Colonic mucosa (tissue), 4 donors: ENCODE data around the gene GRIK4. TPM values are rescaled to one million over a fixed set of nuclear protein-coding genes. Genes with fewer than 3 reads are reported as not detected.
A peak's percentile ranks its signal among the peaks of the same experiment; 100 is the strongest.
"Not testable (repeated sequence)": the region's sequence is repeated elsewhere in the genome, so short reads cannot be mapped to it uniquely, and the experiment has no call there.

ENCODE experiments used
- DNase-seq: peaks from one replicate; pipeline ENCODE4 v3.0.0-alpha.2; 2020
- H3K27ac ChIP-seq: fragments of 200-600 bp; one replicate; pipeline ENCODE4 v1.8.0; 2021
- H3K27me3 ChIP-seq: fragments of 200-600 bp; one replicate; pipeline ENCODE4 v1.8.0; 2021
- H3K36me3 ChIP-seq: fragments of 200-600 bp; one replicate; pipeline ENCODE4 v1.8.0; 2021
- H3K4me1 ChIP-seq: fragments of 200-600 bp; one replicate; pipeline ENCODE4 v1.8.0; 2021; ENCODE audit warnings: mild to moderate bottlenecking
- H3K4me3 ChIP-seq: fragments of 200-600 bp; one replicate; pipeline ENCODE4 v1.8.0; 2021
- H3K9ac ChIP-seq, 2 donors: one replicate each; pipeline ENCODE4 v1.7.0; 2013; ENCODE audit warnings: control low read depth in 2 of 2, low read depth in 2 of 2, low read length in 2 of 2
- H3K9me3 ChIP-seq: fragments of 200-600 bp; one replicate; pipeline ENCODE4 v1.8.0; 2021
- intact Hi-C: fragments of 100-400 bp; cut with DNase I; formaldehyde crosslinking; loops from one replicate; pipeline ENCODE4 v1.14.1; 2022
- total RNA-seq, 2 donors: library from RNA; stranded (reverse); fragmentation: NEBNext Ultra II Directional in 1 of 2; extraction: Animal tissue kit (Norgen Biotek cat#: 25700) in 1 of 2; gene quantifications; one replicate each; pipeline ENCODE4 v1.2.1, GENCODE V29; 2021
- TF ChIP-seq, protein P1 (sequence below): fragments of 200-600 bp; IDR thresholded peaks from one replicate; pipeline ENCODE4 v1.8.0; 2022; ENCODE audit warnings: antibody characterized with exemption, mild to moderate bottlenecking
- donor health status: healthy.
- donor health status: DM: no; HTN: no; CAD: no.
- donor health status: DM: no; HTN: no; CAD: no.

The GRIK4 gene
- total RNA-seq, 2 donors from 2014 or later, result 0.10 to 0.21 TPM

- no peaks in the 10 kb centered on the region for H3K36me3 ChIP-seq
- intact Hi-C loops, result no loop called here
- no peak overlapping the region for H3K27ac ChIP-seq
- no peaks in the 10 kb centered on the region for H3K4me1 ChIP-seq
- no peak overlapping the region for H3K9ac ChIP-seq
- TF ChIP-seq, protein P1, sequence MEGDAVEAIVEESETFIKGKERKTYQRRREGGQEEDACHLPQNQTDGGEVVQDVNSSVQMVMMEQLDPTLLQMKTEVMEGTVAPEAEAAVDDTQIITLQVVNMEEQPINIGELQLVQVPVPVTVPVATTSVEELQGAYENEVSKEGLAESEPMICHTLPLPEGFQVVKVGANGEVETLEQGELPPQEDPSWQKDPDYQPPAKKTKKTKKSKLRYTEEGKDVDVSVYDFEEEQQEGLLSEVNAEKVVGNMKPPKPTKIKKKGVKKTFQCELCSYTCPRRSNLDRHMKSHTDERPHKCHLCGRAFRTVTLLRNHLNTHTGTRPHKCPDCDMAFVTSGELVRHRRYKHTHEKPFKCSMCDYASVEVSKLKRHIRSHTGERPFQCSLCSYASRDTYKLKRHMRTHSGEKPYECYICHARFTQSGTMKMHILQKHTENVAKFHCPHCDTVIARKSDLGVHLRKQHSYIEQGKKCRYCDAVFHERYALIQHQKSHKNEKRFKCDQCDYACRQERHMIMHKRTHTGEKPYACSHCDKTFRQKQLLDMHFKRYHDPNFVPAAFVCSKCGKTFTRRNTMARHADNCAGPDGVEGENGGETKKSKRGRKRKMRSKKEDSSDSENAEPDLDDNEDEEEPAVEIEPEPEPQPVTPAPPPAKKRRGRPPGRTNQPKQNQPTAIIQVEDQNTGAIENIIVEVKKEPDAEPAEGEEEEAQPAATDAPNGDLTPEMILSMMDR, result no peak
- H3K9me3 ChIP-seq, result no peaks in the 10 kb centered on the region
- H3K27me3 ChIP-seq, result no peaks in the 10 kb centered on the region
- H3K4me3 ChIP-seq, result no peak overlapping the region
- no peak for DNase-seq
Measured at GRCh38 chr11:120786206-120786735, 274.7 kb downstream of the GRIK4 start.

- H3K27ac ChIP-seq, H3K4me1 ChIP-seq, DNase-seq, H3K9me3 ChIP-seq, H3K4me3 ChIP-seq, intact Hi-C loops, H3K9ac ChIP-seq, H3K27me3 ChIP-seq, H3K36me3 ChIP-seq: not testable (repeated sequence)
Measured at GRCh38 chr11:120787224-120787623, 275.7 kb downstream of the GRIK4 start.

GRCh38 chr11:120789391-120789790 is 277.8 kb downstream of the GRIK4 start:
- H3K27ac ChIP-seq, result no peak overlapping the region
- no peak overlapping the region for H3K9ac ChIP-seq
- H3K9me3 ChIP-seq, result no peaks in the 10 kb centered on the region
- intact Hi-C loops, result no loop called here
- TF ChIP-seq, protein P1, result no peak
- H3K4me3 ChIP-seq, result no peak overlapping the region
- no peaks in the 10 kb centered on the region for H3K27me3 ChIP-seq
- no peaks in the 10 kb centered on the region for H3K36me3 ChIP-seq
- H3K4me1 ChIP-seq, result no peaks in the 10 kb centered on the region
- no peak for DNase-seq

GRCh38 chr11:120792306-120792705 is 280.8 kb downstream of the GRIK4 start:
- H3K9me3 ChIP-seq, result no peaks in the 10 kb centered on the region
- H3K27me3 ChIP-seq, result no peaks in the 10 kb centered on the region
- no peak overlapping the region for H3K4me3 ChIP-seq
- TF ChIP-seq, protein P1, result no peak
- DNase-seq, result peak; percentile 60
- no peak overlapping the region for H3K9ac ChIP-seq
- H3K4me1 ChIP-seq, result no peaks in the 10 kb centered on the region
- intact Hi-C loops, result no loop called here
- no peak overlapping the region for H3K27ac ChIP-seq
- H3K36me3 ChIP-seq, result no peaks in the 10 kb centered on the region

DNA sequence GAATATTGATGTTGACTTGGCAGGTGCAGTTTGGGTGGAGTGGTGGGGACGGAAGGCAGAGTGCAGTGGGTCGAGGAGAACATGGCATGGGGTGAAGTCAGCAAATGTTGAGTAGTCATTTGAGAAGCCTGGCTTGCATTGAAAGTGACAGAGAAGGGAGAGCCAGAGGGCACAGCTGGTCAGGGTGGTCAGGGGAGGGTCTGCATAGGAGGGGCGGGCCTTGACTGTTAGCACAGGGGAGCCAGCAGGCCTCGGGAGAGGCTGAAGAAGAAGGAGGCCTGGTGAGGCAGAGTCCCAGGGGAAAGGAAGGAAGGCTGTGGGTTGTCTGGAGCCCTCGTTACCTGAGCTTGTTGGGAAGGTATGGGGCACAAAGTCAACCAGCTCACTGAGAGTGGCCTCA is 281.6 kb downstream of the GRIK4 start:
- TF ChIP-seq, protein P1, result no peak
- Histone ChIP-seq H3K9me3 (no peaks in the 10 kb centered on the region), H3K27me3 (no peaks in the 10 kb centered on the region), H3K27ac (no peak overlapping the region), H3K36me3 (no peaks in the 10 kb centered on the region), H3K9ac (no peak overlapping the region), H3K4me1 (no peaks in the 10 kb centered on the region), H3K4me3 (no peak overlapping the region)
- no peak for DNase-seq
- intact Hi-C loops, result no loop called here

DNA sequence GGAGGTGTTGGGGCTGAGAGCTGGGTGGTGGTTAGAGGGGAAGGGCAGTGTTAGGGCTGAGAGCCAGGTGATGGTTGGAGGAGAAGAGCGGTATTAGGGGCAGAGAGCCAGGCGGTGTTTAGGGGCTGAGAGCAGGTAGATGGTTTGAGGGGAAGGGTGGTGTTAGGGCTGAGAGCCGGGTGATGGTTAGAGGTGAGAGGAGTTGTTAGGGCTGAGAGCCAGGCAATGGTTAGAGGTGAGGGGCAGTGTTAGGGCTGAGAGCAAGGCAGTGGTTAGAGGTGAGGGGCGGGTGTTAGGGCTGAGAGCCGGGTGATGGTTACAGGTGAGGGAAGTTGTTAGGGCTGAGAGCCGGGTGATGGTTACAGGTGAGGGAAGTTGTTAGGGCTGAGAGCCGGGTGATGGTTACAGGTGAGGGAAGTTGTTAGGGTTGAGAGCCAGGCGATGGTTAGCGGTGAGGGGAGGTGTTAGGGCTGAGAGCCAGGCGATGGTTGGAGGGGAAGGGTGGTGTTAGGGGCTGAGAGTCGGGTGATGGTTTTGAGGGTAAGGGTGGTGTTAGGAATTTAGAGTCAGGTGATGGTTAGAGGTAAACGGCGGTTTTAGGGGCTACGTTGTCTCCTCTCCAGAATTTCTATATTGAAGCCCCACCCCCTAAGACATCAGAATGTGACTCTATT is 282.4 kb downstream of the GRIK4 start:
- Histone ChIP-seq H3K9ac (no peak overlapping the region), H3K27me3 (no peaks in the 10 kb centered on the region), H3K9me3 (no peaks in the 10 kb centered on the region), H3K36me3 (no peaks in the 10 kb centered on the region), H3K27ac (no peak overlapping the region), H3K4me1 (no peaks in the 10 kb centered on the region), H3K4me3 (no peak overlapping the region)
- intact Hi-C loops, result no loop called here
- TF ChIP-seq, protein P1, result no peak
- DNase-seq, result no peak
